ENCODE data around the gene GATA3. TPM values are rescaled to one million over a fixed set of nuclear protein-coding genes. Genes with fewer than 3 reads are reported as not detected.
A peak's percentile ranks its signal among the peaks of the same experiment; 100 is the strongest.

The GATA3 gene
- total and polyA plus RNA-seq, 2 of the 8 experiments (the other 6 are each of a cell fraction or from before 2014, with no cell fraction given): 0.02 to 0.43 TPM

DNA sequence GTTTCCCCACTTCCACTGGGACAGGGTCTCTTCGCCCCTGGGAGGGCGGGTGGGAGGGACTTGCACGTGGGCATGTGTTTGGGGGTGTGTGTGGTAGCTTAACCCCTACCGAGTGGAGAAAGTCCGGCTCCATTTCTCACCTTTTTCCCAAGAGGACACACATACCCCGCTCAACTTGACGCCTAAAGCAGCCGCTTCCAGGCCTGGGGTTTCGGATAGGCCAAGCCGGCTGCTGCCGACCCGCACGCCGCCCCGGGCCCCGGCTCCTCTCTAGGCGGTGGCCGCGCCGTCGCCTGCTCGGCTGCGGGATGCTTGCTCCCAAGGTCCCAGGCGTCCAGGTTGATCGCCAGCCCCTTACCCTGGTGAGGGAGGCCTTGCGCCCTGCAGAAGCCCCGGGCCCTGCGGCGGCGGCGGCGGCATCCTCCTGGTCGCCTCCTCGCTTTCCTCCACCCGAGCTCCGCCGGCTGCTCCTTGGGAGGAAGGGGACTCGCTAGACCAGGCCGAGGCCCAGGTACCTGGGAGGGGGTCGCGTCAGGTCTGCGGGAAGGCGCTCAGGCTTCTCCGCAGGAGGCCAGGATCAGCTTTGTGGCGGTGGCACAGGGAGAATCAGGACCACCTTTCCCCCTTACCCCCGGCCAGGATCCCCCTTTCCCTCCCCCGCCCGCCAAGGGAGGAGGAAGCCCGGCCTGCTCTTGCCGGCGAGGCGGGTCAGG lies 3.2 kb upstream of the GATA3 start (continued):
- no peak for TF ChIP-seq ATF2 (IDR thresholded peaks at IDR 0.05; ENCODE audit: low read length)
- peak; percentile 3 for TF ChIP-seq KDM4A (IDR thresholded peaks at IDR 0.05; ENCODE audit: low read depth, low read length, severe bottlenecking)
- TF ChIP-seq SIRT6 (IDR thresholded peaks at IDR 0.05; ENCODE audit: low read length): no peak
- TF ChIP-seq GTF2F1 (IDR thresholded peaks at IDR 0.05; ENCODE audit: borderline replicate concordance, low read depth, low read length): no peak
- TF ChIP-seq SP1 (IDR thresholded peaks at IDR 0.05; ENCODE audit: low read depth, low read length): no peak
- no peak for TF ChIP-seq POU5F1 (IDR thresholded peaks at IDR 0.05; ENCODE audit: low read depth, low read length)
- TF ChIP-seq SUZ12 (IDR thresholded peaks at IDR 0.05; ENCODE audit: low read length): peak; percentile 9
- TF ChIP-seq, protein P1, sequence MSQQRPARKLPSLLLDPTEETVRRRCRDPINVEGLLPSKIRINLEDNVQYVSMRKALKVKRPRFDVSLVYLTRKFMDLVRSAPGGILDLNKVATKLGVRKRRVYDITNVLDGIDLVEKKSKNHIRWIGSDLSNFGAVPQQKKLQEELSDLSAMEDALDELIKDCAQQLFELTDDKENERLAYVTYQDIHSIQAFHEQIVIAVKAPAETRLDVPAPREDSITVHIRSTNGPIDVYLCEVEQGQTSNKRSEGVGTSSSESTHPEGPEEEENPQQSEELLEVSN (IDR thresholded peaks at IDR 0.05): peak; percentile 38; the same call in 1 of the 2 replicates
- peak; percentile 20 for TF ChIP-seq ASH2L (IDR thresholded peaks at IDR 0.05; ENCODE audit: low read length)

All from H1 (cell line).